GM18868 (cell line): Measurements from ENCODE around the gene CACNA2D2.

Experiments
- ATAC-seq: cut with Tn5 transposase; IDR thresholded peaks from one replicate; pipeline ENCODE4 v1.9.1; 2021; ENCODE audit warnings: mild to moderate bottlenecking, moderate library complexity; ENCODE audit not compliant: unreplicated experiment

CACNA2D2 gene

GRCh38 chr3:50319894-50320625, 183.4 kb downstream of the CACNA2D2 start:
- ATAC-seq: no peak

- ATAC-seq: no peak
Measured at GRCh38 chr3:50319181-50319893, 184.1 kb downstream of the CACNA2D2 start.

GRCh38 chr3:50318615-50319014, 184.8 kb downstream of the CACNA2D2 start:
- no peak for ATAC-seq

- ATAC-seq: no peak
Measured at GRCh38 chr3:50318163-50318562, 185.3 kb downstream of the CACNA2D2 start.

- no peak for ATAC-seq
Measured at GRCh38 chr3:50317300-50317699, 186.1 kb downstream of the CACNA2D2 start.

GRCh38 chr3:50316657-50317242, 186.7 kb downstream of the CACNA2D2 start:
- no peak for ATAC-seq

- no peak for ATAC-seq
Measured at GRCh38 chr3:50314816-50315215, 188.6 kb downstream of the CACNA2D2 start.

GRCh38 chr3:50314342-50314741, 189.1 kb downstream of the CACNA2D2 start:
- ATAC-seq: no peak
